Sigmoid colon (tissue), 7 donors: Measurements from ENCODE around the gene SH3RF3. TPM values are rescaled to one million over a fixed set of nuclear protein-coding genes. Genes with fewer than 3 reads are reported as not detected.
A peak's percentile ranks its signal among the peaks of the same experiment; 100 is the strongest.

Source experiments
- DNase-seq: peaks from one replicate; pipeline ENCODE4 v3.0.0-alpha.2; 2019
- H3K27ac ChIP-seq, 4 donors: fragments of 200-600 bp; sonication (generic); one replicate each; pipeline ENCODE4 v1.5.1; 2016 to 2019; ENCODE audit warnings: mild to moderate bottlenecking in 1 of 4
- H3K27me3 ChIP-seq, 3 donors: fragments of 200-600 bp; sonication (generic); one replicate each; pipeline ENCODE4 v1.5.1; 2019; ENCODE audit warnings: mild to moderate bottlenecking in 1 of 3
- H3K36me3 ChIP-seq, 4 donors: fragments of 200-600 bp; sonication (generic); one replicate each; pipeline ENCODE4 v1.5.1; 2016 to 2019
- H3K4me1 ChIP-seq, 4 donors: fragments of 200-600 bp; sonication (generic); one replicate each; pipeline ENCODE4 v1.5.1; 2017 to 2019
- H3K4me3 ChIP-seq, 4 donors: fragments of 200-600 bp; sonication (generic); one replicate each; pipeline ENCODE4 v1.5.1; 2017 to 2019; ENCODE audit warnings: mild to moderate bottlenecking in 2 of 4, moderate library complexity in 1 of 4
- H3K9me3 ChIP-seq, 4 donors: fragments of 200-600 bp in 3 of 4; sonication (generic) in 3 of 4; one replicate each; pipeline versions ENCODE4 v1.5.1 to v1.6.1; 2013 to 2019
- CTCF ChIP-seq, 4 experiments: fragments of 450-650 bp in 3 of 4; fragments of 200-600 bp in 1 of 4; IDR thresholded peaks; one replicate each; pipeline ENCODE4 v1.5.1; 2016 to 2019; ENCODE audit warnings: antibody characterized with exemption in 4 of 4, mild to moderate bottlenecking in 3 of 4, moderate library complexity in 2 of 4
- EP300 ChIP-seq, 4 donors: sonication (generic); formaldehyde crosslinking; IDR thresholded peaks; one replicate each; pipeline ENCODE4 v1.6.1; 2017; ENCODE audit warnings: antibody characterized with exemption in 4 of 4
- POLR2A ChIP-seq, 2 donors: fragments of 450-650 bp; IDR thresholded peaks; one replicate each; pipeline ENCODE4 v1.6.1; 2016; ENCODE audit warnings: antibody characterized with exemption in 2 of 2, mild to moderate bottlenecking in 2 of 2, moderate library complexity in 2 of 2
- POLR2AphosphoS5 ChIP-seq, 4 donors: sonication (generic); formaldehyde crosslinking; IDR thresholded peaks; one replicate each; pipeline ENCODE4 v1.6.1; 2017; ENCODE audit warnings: antibody characterized with exemption in 4 of 4
- WGBS, 2 donors: extraction: QIAGEN DNeasy Blood & Tissue Kit; methylation state at CpG; one replicate each; pipeline ENCODE4 v1.1.7; 2013; 5-methylcytosine and 5-hydroxymethylcytosine counted together
- intact Hi-C: fragments of 100-400 bp; cut with DNase I; formaldehyde crosslinking; loops from one replicate; pipeline ENCODE4 v1.15.1; 2023
- polyA plus RNA-seq, 3 donors: library from polyadenylated mRNA; stranded (reverse); fragments of 200-250 nt; gene quantifications; one replicate each; pipeline ENCODE4 v1.2.3, GENCODE V29; 2013
- total RNA-seq, 4 donors: library from RNA; depleted of rRNA; stranded (reverse); fragments of >200 nt; gene quantifications; one replicate each; pipeline ENCODE4 v1.1.0, GENCODE V29; 2016
- donor health status: healthy with polysubstance abuse.
- donor health status: Bipolar disorder and iron deficiency.
- donor health status: healthy.

The SH3RF3 gene
- total and polyA plus RNA-seq, 7 donors: 0.69 to 10.0 (median 3.4) TPM

- no peak for DNase-seq
- intact Hi-C loops: loop anchor here (2.0 kb wide), 1 partner anchor 75 kb away; no protein-coding TSS in a partner anchor
- H3K27ac ChIP-seq: peak overlapping the region; percentile 76 to 82 (median 82)
These were observed 188.6 kb downstream of the SH3RF3 start for GRCh38 chr2:109317471-109318095.

GRCh38 chr2:109318150-109318948, 189.3 kb downstream of the SH3RF3 start:
- peaks cover 0 to 58% (median 52%) of the 10 kb centered on the region in 4 donors for H3K4me1 ChIP-seq
- H3K27me3 ChIP-seq: no peaks in the 10 kb centered on the region
- H3K9me3 ChIP-seq: no peaks in the 10 kb centered on the region
- intact Hi-C loops: loop anchor here (2.0 kb wide), 1 partner anchor 76 kb away; no protein-coding TSS in a partner anchor
- DNase-seq: peak; percentile 95
- H3K4me3 ChIP-seq: peak overlapping the region in 2 of 4 donors; percentile 3 to 21
- TF ChIP-seq POLR2A (IDR thresholded peaks at IDR 0.05) (no peak), CTCF (IDR thresholded peaks at IDR 0.05) (no peak), POLR2AphosphoS5 (IDR thresholded peaks at IDR 0.05) (peak; percentile 11 to 75 (median 50)), EP300 (IDR thresholded peaks at IDR 0.05) (peak in 1 of 4 donors; percentile 14)
- H3K36me3 ChIP-seq: no peaks in the 10 kb centered on the region
- peak overlapping the region; percentile 76 to 82 (median 82) for H3K27ac ChIP-seq
- 53 to 60% methylated on average over 22 of the region's 22 CpGs for WGBS, 2 donors

More at GRCh38 chr2:109317471-109318095, 188.6 kb downstream of the SH3RF3 start:
- no peak overlapping the region for H3K4me3 ChIP-seq
- no peaks in the 10 kb centered on the region for H3K36me3 ChIP-seq
- H3K4me1 ChIP-seq: peaks cover 0 to 50% (median 45%) of the 10 kb centered on the region in 4 donors
- H3K27me3 ChIP-seq: no peaks in the 10 kb centered on the region
- 77 to 82% methylated on average over 15 of the region's 15 CpGs for WGBS, 2 donors
- H3K9me3 ChIP-seq: no peaks in the 10 kb centered on the region
- TF ChIP-seq CTCF (IDR thresholded peaks at IDR 0.05): no peak
- TF ChIP-seq POLR2A (IDR thresholded peaks at IDR 0.05): no peak
- TF ChIP-seq EP300 (IDR thresholded peaks at IDR 0.05): no peak
- TF ChIP-seq POLR2AphosphoS5 (IDR thresholded peaks at IDR 0.05): no peak

- no peak for DNase-seq
- intact Hi-C loops: loop anchor here (2.0 kb wide), 1 partner anchor 76 kb away; no protein-coding TSS in a partner anchor
- no peak for TF ChIP-seq POLR2A (IDR thresholded peaks at IDR 0.05)
- TF ChIP-seq CTCF (IDR thresholded peaks at IDR 0.05): no peak
- TF ChIP-seq EP300 (IDR thresholded peaks at IDR 0.05): no peak
- no peak for TF ChIP-seq POLR2AphosphoS5 (IDR thresholded peaks at IDR 0.05)
- no peaks in the 10 kb centered on the region for H3K27me3 ChIP-seq
- no peaks in the 10 kb centered on the region for H3K36me3 ChIP-seq
- H3K27ac ChIP-seq: peak overlapping the region; percentile 76 to 82 (median 82)
- WGBS, 2 donors: 68 to 72% methylated on average over 4 of the region's 4 CpGs
- peaks cover 0 to 59% (median 56%) of the 10 kb centered on the region in 4 donors for H3K4me1 ChIP-seq
- H3K9me3 ChIP-seq: no peaks in the 10 kb centered on the region
- H3K4me3 ChIP-seq: peak overlapping the region in 1 of 4 donors; percentile 21
These were observed 189.9 kb downstream of the SH3RF3 start for GRCh38 chr2:109318949-109319342.

- no peak for TF ChIP-seq CTCF (IDR thresholded peaks at IDR 0.05)
- TF ChIP-seq POLR2A (IDR thresholded peaks at IDR 0.05): no peak
- TF ChIP-seq EP300 (IDR thresholded peaks at IDR 0.05): no peak
- TF ChIP-seq POLR2AphosphoS5 (IDR thresholded peaks at IDR 0.05): no peak
- H3K9me3 ChIP-seq: no peaks in the 10 kb centered on the region
- no peaks in the 10 kb centered on the region for H3K36me3 ChIP-seq
- 58 to 73% methylated on average over 13 of the region's 13 CpGs for WGBS, 2 donors
- no peaks in the 10 kb centered on the region for H3K27me3 ChIP-seq
- no peak overlapping the region for H3K4me3 ChIP-seq
- H3K27ac ChIP-seq: no peak overlapping the region
- intact Hi-C loops: loop anchor here (5.0 kb wide), 1 partner anchor 192 kb away; no protein-coding TSS in a partner anchor
- no peak for DNase-seq
- H3K4me1 ChIP-seq: peaks cover 0 to 70% (median 57%) of the 10 kb centered on the region in 4 donors
These were observed 191.4 kb downstream of the SH3RF3 start for GRCh38 chr2:109320195-109320922.
